GM12873 (cell line): ENCODE results near the gene ADAR.

Experiments used
- TF ChIP-seq, protein P1 (sequence below): IDR thresholded peaks from 2 replicates; pipeline ENCODE4 v1.5.1; 2012; ENCODE audit warnings: low read depth, mild to moderate bottlenecking, moderate library complexity, low read length, control low read depth; ENCODE audit not compliant: insufficient read depth; ENCODE audit errors: missing control alignments

Gene ADAR

DNA sequence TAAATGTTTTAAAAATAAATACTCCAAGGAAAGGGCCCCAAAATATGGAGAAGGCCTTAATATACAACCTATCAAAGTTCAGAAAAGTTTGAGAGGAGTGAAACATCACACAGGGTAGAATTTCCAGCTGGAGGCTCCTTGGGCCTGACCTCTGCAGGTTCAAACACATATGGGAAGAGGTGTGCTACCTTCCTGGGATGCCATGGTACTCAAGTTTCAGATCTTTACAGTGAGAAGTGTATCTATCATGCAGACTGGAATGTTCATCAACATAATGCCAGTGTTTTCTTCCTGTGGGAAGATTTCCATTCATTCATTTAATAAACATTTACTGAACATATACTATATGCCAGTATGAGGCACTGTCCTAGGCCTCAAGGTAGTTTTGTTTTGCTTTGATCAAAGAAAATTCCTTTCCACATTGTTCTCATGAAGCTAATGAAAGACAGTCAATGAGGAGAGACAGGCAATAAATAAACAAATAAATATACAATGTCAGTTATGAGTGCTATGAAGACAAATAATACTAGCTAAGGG is 14.6 kb upstream of the ADAR start:
- TF ChIP-seq, protein P1, sequence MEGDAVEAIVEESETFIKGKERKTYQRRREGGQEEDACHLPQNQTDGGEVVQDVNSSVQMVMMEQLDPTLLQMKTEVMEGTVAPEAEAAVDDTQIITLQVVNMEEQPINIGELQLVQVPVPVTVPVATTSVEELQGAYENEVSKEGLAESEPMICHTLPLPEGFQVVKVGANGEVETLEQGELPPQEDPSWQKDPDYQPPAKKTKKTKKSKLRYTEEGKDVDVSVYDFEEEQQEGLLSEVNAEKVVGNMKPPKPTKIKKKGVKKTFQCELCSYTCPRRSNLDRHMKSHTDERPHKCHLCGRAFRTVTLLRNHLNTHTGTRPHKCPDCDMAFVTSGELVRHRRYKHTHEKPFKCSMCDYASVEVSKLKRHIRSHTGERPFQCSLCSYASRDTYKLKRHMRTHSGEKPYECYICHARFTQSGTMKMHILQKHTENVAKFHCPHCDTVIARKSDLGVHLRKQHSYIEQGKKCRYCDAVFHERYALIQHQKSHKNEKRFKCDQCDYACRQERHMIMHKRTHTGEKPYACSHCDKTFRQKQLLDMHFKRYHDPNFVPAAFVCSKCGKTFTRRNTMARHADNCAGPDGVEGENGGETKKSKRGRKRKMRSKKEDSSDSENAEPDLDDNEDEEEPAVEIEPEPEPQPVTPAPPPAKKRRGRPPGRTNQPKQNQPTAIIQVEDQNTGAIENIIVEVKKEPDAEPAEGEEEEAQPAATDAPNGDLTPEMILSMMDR = no peak

DNA sequence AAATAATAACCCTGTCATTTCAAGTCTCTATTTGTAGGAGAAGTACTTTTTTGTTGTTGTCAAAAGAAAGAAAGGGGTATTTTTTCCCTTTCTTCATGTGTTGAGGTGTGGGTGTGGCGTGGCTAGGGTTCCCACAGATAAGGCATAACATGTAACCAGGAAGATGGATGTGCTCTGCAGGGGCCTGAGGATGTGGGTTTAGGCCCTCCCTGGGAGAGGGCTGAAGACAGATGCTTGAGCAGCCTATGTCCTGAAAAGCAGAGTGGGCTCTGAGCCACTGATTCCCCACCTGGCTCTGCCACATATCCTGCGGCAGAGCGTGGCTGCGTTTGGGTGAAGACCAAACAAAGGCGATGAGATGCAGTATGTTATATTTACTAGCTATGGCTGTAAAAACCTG is 13.9 kb upstream of the ADAR start:
- TF ChIP-seq, protein P1 = no peak

DNA sequence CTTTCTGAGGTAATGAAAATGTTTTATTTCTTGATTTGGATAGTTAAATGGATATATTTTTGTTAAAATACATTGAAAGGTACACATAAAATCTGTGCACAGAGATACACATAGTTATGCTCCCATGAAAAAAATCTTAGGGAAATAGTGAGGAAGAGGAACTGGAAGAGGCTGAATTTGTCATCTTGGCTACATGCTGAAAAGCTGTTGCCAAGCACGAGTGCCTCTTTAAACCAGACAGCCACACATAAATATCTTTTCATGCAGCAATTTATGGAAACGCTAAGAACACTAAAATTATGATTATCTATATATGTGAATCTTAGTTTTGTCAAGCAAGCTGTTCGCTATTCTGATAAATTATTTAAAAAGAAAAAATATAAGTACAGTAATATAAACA is 12.8 kb upstream of the ADAR start:
- TF ChIP-seq, protein P1 = no peak

DNA sequence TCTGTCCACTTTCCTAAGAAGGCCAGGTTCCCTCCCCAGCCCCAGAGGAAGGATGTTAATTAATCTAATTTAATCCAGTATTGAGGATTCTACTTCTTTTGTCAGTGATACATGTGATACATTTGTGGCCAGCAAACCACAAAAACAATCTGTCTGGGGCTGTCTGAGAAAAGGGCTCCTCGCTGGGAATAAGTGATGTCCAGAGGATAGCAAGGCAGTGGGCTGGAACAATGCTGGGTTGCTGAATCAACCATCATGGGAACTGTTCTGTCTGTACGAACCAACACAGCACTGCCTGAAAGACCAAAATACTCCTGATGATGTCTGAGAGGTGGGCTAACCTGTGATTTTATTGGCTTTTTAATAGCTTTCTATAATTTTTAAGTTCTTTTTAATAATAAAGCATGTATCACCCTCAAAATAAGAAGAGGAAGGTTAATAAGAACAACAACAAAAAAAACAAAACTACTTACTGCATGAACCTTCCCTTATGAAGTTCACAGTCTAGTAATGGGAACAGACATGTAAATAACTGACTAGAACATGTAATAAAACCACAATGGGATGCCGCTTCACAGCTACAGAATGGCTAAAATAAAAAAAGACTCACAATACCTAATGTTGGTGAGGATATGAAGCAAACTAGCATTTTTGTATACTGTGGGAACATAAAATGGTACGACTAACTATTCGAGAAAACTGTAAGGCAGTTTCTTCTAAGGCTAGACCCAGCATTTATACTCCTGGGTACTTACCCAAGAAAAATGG is 11.4 kb upstream of the ADAR start:
- TF ChIP-seq, protein P1 = no peak

DNA sequence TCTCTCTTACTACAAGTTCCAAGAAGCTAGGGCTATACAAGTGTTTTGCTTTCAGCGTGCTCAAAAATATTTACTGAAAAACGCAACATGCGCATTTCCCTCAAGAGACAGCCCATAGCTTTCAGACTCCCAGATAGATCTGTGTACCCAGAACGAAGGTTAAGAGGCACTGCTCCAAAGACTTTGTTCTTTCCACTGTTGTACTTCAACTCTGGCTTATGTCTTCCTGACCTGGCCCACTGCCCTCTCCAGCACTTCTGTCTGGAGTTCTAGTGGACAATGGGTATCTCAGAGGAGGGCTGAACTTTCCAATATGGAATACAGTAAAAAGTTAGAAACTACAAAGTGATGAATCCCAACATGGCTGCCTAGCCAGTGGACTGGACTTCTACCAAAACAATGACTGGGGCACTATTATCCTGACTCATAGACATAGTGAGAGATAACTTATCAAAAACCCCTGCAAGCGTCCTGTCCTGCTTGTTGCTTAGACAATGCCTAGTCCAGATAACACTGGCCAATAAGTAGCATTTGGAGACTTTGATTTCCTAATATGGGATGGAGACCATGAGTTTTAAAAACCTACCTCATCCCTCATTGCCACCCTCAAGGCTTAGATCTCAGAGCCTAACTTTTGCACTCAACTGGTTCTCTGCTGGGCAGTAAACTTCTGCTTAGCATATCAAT is 8.8 kb upstream of the ADAR start:
- TF ChIP-seq, protein P1 = no peak

DNA sequence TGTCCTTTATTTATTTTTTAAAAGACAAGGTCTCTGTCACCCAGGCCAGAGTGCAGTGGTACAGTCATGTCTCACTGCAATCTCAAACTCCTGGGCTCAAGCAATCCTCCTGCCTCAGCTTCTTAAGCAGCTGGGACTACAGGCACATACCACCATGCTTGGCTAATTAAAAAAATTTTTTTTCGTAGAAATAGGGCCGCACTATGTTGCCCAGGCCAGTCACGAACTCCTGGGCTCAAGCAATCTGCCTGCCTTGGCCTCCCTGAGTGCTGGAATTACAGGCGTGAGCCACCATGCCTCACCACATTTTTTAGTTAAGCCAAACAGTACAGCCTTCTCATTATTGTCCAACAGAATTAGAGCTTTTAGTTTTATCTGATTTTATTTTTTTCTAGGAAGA is 7.4 kb upstream of the ADAR start:
- TF ChIP-seq, protein P1 = no peak

DNA sequence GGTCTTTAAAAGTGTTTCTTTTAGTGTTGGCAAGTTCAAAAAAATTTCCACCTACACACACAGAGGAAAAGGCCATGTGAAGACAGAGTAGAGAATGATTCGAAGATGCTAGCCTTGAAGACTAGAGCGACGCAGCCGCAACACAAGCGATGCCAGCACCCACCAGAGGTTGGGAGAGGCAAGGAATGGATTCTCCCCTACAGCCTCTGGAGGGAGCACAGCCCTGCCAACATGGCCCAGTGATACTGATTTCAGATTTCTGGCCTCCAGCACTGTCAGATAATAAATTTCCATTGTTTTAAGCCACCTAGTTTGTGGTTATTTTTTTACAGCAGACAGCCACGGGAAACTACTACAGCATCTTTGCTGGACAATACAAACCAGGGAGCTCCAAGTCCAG is 6.9 kb upstream of the ADAR start:
- TF ChIP-seq, protein P1 = no peak
